ENCODE measurements around the gene RAD18. TPM values are rescaled to one million over a fixed set of nuclear protein-coding genes. Genes with fewer than 3 reads are reported as not detected.

RAD18 gene
- total RNA-seq, 1 donor: 10.2 TPM

DNA sequence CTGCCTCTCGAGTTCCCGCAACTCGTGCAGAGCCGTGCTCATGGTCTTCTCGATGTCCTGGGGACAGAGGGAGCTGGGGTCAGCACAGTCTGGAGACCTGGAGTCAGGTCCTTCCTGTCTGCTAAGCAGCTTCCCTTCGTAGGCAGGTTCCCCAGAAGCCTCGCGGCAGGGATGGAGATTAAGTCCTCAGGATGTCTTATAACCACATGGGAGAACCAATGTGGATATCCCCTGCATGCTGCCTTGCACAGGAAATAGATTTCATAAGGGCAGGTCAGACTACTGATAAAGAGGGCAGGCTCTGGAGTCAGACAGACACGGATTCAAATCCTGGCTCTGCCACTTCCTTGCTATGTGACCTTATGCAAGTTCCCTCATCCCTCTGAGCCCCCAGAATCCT, 22.6 kb upstream of the RAD18 start:
- no peak for DNase-seq (ENCODE audit: low read depth in 2 of 3, low spot score in 2 of 3)

DNA sequence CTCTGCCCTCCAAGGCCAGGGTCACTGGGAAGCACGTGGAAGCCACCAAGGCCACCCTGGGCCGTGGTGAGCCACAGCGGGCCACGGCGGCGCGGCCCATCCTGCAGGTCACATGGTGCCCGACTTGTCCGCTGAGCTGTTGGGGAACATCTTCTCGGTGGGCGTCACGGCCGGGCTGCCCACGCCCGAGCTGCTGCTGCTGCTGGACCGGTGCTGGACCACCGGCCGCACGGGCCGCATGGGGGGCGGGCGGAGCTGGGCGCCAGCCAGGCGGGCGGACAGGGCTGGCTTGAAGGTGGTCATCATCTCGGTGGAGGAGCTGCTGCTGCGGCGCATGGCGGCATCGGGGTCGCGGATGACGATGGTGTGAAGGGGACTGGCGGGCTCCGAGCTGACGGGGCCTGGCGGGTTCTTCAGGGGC, 22.1 kb upstream of the RAD18 start:
- DNase-seq (ENCODE audit: low read depth in 2 of 3, low spot score in 2 of 3): no peak

DNA sequence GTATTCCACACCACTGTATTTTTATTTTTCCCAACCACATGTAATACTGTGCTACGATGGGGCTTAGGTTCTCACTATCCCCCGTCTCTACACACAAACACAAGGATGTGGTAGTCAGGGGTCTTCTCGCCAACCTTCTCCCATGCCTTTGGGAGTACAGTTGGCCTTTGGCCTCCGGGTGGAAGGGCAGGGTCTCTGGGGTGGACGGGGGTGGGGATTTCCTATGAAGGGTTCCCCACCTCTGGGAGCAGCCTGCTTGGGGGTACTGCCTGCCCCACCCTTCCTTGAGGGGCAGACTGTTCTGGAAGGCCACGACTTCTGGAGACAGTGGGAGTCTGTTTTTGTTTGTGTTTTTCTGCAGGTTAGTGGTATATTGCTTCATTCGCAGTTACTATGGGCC, 21.3 kb upstream of the RAD18 start:
- no peak for DNase-seq (ENCODE audit: low read depth in 2 of 3, low spot score in 2 of 3)

DNA sequence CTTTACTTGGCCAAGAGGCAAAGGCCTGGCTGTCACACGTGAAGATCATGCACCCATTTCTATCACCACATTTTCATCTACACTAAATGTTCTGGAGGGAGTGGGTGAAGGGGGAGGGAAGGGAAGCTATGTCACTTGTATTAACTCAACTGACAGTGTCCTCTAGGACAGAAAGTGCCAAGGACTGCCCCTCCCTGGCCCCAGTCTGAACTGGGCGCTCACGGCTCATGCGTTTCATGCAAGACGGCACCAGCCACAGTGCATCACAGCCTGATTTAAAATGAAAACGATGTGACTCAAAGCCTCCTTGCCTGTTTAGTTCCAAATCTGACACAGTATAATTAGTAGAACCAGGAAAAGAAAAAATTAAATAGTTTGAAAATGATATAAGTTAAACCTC, 20.8 kb upstream of the RAD18 start:
- DNase-seq (ENCODE audit: low read depth in 2 of 3, low spot score in 2 of 3): no peak

DNA sequence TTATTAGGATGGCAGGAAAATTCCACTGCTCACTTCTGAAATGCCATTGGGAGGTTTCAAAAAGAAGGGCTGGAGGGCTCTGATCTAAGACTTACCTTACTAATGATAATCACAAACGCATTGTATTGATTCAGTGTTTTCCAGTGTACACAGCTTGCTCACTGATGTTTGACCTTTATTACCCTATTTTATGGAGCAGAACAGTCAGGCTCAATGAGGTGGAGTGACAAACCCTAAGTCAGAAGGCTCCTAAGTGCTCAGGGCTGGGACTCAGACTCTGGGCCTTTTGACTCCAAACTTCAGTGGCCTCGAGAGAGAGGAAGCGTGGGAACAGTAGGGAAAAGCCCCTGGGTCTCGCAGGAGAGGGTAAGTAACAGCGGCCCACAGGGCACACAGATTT, 20.3 kb upstream of the RAD18 start:
- no peak for DNase-seq (ENCODE audit: low read depth in 2 of 3, low spot score in 2 of 3)

DNA sequence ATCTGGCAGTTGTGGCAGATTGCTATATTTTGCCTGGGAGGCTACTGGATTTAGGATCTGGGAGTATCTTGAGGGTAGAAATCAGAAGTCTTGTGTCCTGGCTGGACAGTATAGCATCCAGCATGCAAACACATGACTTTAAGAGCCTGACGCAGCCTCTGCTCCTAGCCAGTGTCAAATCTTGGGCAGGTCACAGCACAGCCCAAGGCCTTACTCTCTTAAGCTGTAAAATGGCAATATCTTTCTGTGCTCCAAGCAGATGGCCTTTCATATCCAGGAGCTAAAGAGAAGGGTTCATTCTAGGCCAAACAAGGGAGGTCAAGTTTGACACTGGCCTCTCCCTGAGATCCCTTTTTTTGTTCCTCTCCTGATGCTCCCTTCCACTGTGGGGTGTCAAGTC, 19.8 kb upstream of the RAD18 start:
- DNase-seq (ENCODE audit: low read depth in 2 of 3, low spot score in 2 of 3): no peak

DNA sequence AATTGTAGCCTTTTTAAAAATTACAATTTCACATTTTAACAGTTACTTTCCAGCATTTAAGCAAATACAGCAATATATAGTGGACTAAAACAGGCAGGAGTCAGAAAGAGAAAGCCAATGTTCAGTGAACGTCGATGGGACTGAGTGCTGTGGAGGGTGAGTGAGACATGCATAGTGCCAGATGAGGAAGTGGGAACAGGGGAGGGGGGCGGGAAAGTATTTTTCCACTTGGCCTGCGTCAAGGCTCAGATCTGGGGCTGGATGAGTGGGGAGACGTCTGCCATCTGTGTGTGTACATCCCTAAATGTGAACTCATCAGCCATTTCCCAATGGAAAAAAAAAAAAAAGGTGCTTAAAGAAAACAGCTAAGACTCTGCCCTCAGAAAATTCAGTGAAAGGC, 19.2 kb upstream of the RAD18 start:
- peak in 1 of 3 donors; percentile 14 for DNase-seq (ENCODE audit: low read depth in 2 of 3, low spot score in 2 of 3)

DNA sequence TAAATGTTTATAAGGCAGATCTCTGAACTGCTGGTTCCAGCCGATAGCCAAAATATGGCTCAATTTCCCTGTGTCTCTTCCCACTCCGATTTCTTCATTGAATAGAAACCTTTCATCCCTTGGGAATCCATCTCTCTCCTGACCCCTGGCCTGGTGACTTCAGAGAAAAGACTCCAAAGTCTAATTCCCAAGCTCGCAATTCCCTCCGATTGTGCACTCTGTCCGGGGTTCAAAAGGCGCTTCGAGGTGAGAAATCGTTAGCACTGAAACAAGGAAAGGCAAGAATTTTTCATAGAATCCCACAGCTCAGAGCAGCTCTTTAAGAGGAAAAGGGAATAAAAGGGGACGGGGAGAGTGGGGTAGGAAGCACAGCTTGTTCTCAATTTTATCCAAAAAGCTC, 18.4 kb upstream of the RAD18 start:
- DNase-seq (ENCODE audit: low read depth in 2 of 3, low spot score in 2 of 3): no peak

DNA sequence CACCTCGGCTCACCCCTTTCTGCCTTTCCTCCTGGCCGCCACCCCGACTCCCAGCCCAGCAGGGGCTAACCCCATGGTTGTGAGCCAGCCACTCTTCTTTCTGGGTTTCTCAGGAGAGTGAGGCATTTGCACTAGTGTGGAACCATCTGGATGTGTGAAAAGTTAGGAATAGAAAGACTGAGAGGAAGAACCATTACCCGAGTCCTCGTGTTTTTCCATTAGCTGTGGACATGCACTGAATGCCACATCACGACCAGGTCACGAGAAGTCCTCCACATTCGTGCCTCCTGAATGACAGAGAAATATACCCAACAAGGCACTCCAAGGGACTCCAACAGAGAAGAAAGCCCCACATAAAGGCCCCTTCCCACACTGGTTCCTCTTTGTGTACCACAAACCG, 18.0 kb upstream of the RAD18 start:
- no peak for DNase-seq (ENCODE audit: low read depth in 2 of 3, low spot score in 2 of 3)

DNA sequence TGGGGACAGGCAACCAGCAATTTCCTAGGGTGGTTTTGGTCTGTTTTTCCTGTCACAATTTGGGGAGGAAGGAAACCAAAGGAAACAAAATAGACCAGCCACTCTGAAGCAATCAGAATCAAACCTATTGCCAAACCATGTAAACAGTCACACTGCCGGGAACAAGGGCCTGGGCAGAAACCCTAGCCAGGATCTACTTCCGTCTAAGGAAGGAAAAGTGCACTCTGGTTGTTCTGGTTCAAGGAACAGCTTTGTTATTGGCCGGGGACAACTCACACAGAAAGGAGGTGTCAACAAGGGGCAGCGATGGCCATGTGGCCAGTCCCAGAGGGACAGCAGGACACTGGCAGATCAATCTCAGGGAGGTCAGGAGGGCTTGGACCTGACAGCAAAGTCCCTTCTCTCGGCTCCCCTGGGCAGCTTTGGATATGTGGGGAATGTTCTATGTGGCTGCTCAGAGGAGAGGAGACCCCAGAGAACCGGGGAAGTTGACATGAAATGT, 17.5 kb upstream of the RAD18 start:
- no peak for DNase-seq (ENCODE audit: low read depth in 2 of 3, low spot score in 2 of 3)

DNA sequence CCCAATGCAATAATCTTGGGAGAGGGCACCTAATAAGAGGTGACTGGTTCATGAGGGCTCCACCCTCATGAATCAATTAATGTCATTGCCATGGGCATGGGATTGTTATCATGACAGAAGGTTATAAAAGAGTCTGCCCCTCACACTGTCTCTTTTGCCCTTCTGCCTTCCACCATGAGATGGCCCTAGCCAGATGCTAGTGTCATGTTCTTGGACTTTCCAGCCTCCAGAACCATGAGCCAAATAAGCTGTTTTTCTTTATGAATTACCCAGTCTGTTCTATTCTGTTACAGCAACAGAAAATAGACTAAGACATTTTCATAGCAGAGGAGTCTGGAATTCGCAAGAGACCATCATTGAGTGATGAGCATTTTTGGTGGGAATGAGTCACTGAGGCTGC, 16.0 kb upstream of the RAD18 start:
- no peak for DNase-seq (ENCODE audit: low read depth in 2 of 3, low spot score in 2 of 3)

DNA sequence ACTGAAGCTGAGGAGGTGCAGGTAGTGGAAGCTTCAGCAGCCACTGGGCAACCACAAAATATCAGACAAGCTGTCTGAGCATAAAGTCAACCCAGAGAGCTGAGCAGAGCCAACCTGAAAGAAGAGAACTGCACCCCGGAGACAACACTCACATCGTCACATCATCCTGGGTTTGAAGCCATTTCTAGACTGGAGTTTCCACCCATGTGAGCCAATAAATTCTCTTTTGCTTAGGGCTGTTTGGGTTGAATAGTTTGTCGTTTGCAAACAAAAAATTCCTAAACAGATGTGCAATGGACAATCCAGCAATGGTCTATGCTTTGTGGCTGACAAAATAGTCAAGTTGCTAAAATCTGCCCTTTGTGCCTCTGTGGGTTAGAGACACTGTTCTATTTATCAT, 15.3 kb upstream of the RAD18 start:
- DNase-seq (ENCODE audit: low read depth in 2 of 3, low spot score in 2 of 3): no peak

DNA sequence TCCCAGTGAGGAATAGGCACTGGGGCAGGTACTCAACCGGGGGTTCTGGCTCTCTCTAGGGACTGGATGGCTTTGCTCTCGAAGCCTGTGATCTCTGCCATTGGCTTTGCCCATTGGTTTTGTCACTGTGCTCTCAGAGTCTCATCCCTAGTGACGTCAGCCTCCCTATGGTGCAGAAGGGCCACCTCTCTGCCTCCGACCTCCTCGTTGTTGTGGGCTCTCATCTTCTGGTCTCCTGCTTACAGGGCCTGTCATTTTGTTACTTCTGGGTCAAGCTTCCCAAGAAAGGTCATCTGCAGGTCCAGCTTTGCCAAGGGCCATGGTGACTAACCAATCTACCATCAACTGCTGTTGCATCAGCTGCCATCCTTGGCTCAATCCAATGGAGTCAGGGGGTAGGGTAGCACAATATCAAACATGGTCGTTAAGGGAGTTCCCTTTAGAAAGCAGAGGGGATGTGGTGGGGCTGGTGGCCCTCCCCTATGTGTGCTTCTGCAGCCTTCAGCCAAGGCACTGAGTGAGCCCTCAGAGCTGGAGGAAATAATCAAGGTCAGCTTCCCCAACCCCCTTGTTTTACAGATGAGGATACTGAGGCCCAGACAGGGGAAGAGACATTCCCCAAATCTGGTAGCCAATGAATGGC, 13.4 kb upstream of the RAD18 start:
- DNase-seq (ENCODE audit: low read depth in 2 of 3, low spot score in 2 of 3): no peak

DNA sequence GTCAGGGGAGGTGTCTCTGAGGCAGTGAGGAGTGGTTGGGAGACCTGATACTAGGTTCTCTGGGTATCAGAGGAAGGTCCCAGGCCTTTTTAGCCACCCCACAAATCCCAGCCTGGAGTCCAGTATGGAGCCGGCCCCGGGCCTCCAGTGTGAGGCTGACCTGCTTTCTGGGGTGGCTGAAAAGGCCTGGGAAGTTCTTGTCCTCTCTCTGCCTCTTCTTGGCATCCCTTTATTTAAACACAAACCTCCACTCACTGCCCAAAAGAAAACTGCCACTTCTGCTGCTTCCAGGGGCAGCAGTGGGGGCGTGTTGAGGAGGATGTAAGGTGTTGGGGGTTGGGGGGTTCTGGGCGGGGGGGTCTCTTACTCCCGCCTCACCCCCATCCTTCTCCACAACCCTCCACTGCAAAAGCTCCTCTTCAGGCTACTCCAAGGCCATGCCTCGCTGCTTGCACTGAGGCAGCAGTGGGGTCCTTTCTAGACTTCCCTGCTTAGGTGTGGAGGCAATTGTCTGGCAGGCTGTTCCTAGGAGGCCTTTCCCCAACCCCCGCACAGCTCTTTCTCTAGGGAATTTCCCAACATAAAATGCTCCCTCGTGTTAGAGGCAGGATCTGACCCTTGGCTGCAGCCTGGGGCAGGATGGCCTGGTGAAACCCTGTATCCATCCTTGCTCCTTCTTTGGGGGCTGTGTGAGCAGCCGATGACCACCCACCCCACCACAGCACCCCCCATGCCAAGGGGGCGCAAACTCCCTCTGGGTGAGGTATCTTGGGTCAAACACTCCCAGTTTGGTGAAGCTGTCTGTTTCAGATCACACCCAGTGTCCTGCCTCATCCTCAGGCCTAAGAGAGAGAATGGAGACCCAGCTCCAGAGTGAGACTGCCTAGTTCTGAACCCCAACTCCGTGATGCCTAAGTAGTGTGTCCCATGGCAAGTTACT, 12.1 kb upstream of the RAD18 start:
- DNase-seq (ENCODE audit: low read depth in 2 of 3, low spot score in 2 of 3): no peak

DNA sequence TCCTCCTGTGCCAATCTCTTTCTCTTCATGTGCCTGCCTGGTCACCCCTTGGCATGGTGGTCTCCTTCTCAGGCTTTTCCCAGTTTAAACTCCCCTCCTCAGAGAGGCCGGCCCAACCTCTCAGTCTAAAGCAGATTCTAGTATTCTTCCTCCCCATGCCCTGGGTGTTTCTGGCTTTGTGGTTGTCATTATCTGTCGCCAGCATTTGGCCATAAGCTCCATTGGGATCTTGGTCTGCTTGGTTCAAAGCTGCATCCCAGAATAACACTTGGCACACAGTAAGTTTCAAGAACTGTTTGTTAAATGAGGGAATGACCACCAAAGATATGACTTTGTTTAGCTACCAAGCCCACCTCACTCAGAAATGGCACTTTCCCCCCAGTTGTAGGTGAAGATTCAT, 11.2 kb upstream of the RAD18 start:
- DNase-seq (ENCODE audit: low read depth in 2 of 3, low spot score in 2 of 3): no peak

DNA sequence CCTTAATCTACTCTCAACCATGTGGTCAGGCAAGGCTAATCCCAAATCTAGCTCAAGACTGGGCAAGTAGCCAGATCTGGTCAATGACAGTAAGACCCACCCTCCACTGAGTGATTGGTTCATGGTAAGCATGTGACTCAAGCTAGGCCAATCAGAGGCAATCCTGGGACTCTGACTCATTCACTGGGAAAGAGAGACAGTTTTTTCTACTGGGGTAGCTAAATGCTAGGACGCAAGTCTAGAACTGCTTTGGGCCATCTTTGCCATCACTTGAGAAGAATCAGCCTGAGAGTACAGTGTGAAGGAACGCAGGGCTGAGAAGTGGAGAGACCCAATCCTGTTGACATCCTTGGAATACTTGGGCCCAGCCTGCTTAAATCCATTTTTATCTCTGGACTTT, 9.4 kb upstream of the RAD18 start:
- DNase-seq (ENCODE audit: low read depth in 2 of 3, low spot score in 2 of 3): peak in 2 of 3 donors; percentile 26 to 34

DNA sequence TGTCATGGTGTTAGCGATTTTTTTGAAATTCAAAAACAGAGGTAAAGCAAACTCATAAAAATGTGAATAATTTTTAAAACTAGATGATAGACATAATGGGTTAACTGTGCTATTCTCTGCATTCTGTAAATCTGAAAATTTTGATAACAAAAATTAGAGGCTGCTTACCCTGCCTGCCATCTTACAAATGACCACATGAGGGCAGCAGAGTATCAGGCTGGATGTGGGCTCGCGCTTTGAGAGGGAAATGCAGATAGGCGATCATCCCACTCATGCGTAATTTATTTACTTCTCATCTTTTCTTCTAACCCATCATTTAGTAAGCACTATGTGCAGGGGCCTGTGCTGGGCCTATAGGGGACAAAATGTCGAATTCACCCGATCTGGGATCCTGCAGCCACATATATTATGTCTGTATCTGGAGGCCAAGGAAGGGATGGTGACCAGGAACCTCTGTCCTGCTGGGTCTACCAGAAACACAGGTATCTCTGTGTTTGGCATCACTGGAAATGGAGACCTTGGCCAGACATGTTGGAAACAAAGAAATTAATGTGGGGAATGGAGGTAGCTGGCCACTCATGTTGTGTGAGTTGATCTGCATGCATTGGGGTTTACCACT, 7.8 kb upstream of the RAD18 start:
- peak; percentile 58 to 84 (median 62) for DNase-seq (ENCODE audit: low read depth in 2 of 3, low spot score in 2 of 3)

DNA sequence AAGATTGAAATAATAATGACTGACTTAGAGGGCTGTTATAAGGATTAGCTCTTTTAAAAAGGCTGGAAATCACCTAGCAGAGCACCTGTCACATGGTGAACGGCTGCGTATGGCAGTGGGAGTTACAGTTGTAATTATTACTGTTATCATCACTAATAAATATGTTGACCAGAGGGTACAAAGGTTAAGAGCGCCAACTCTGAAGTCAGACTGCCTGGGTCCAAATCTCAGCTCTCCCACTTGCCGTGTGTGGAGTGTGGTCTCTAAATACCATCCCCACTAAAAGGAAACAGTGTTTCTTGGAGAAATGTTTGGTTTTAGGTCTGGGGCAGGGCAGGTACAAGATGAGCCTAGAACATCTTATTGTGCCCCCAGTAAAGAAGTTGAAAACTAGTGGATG, 6.0 kb upstream of the RAD18 start:
- no peak for DNase-seq (ENCODE audit: low read depth in 2 of 3, low spot score in 2 of 3)

DNA sequence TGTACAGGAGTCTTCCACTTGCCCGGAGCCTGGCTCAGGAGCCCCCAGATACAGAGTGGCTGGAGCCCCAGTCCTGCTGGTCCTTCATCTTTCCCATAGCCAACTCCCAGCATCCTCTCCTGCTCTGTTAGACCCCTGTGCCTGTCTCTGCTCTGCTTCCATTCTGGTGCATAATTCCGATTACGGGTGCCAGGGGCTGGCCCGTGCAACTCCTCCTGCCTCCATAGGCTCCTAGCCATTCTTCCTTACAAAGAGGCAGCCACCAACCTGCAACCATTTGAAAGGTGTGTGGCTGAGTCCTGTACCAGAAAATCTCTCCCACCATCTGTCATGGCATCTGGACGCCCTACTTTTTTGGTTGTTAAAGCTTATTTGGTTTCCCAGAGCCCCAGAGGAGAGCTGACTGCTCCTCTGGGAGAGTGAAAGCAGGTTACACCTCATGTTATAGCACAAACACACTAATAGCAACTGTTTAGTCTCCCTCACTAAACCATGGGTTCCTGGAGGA, 5.2 kb upstream of the RAD18 start:
- DNase-seq (ENCODE audit: low read depth in 2 of 3, low spot score in 2 of 3): no peak

DNA sequence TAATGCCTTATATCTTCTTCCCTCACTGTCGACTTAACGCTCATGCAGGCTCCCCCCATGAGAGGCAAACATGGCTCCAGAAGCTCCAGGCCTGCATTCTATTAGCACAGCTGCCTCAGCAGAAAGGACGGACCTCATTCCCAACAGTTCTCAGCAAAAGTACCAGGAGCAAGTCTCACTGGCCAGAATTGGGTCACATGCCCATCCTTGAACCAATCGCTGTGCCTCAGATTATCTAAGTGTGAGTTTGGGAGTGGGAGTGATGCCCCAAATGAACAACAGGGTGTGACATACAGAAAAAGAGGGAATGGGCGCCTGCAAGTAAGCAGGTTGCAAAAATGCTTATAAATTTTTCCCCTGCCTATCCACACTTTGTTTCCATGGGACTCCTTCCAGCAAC, 4.3 kb upstream of the RAD18 start:
- DNase-seq (ENCODE audit: low read depth in 2 of 3, low spot score in 2 of 3): no peak

DNA sequence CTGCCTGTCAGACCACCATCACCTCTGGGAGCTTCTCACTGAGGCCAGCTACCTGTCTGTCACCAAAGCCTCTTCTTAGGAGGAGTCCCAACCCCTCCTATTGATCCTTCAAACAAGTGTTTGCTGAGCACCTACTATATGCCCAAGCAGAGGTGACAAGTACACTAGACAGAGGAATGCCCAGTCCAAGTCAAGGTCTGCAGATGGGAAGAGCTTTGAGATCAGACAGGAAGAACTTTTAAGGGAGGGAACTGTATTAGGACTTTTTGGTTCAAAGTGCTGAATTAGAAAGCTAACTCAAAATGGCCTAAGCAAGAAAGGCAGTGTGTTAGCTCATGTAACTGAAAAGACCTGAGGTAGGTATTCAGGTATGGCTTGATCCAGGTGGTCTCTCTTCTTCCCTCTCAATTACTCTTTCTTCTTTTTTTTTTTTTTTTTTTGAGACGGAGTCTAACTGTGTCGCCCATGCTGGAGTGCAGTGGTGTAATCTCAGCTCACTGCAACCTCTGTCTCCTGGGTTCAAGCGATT, 3.6 kb upstream of the RAD18 start:
- no peak for DNase-seq (ENCODE audit: low read depth in 2 of 3, low spot score in 2 of 3)
